GM23338 (cell line): ENCODE results near the gene PXK. TPM values are rescaled to one million over a fixed set of nuclear protein-coding genes. Genes with fewer than 3 reads are reported as not detected.

Experiments used
- ATAC-seq: fragments of 200-7000 bp; cut with Tn5 transposase; 3 replicates; pipeline ENCODE4 v1.9.1; 2020
- DNase-seq: peaks from one replicate; pipeline ENCODE4 v3.0.0-alpha.2; 2015; ENCODE audit warnings: low spot score
- H2AFZ ChIP-seq: fragments of 200-600 bp; sonication (generic); 2 replicates; pipeline ENCODE4 v1.8.0; 2016; ENCODE audit warnings: antibody characterized with exemption, mild to moderate bottlenecking, moderate library complexity
- H3F3A ChIP-seq: fragments of 200-600 bp; sonication (generic); replicated peaks from 2 replicates; pipeline ENCODE4 v1.8.0; 2017; ENCODE audit warnings: antibody characterized with exemption, mixed run types, low read depth
- H3K27ac ChIP-seq: fragments of 200-600 bp; sonication (generic); 2 replicates; pipeline ENCODE4 v1.6.1; 2016; ENCODE audit warnings: low read depth
- H3K27me3 ChIP-seq: fragments of 200-600 bp; sonication (generic); 2 replicates; pipeline ENCODE4 v1.8.0; 2016; ENCODE audit warnings: mild to moderate bottlenecking, mixed run types, moderate library complexity; ENCODE audit not compliant: insufficient read depth
- H3K36me3 ChIP-seq: fragments of 200-600 bp; sonication (generic); 2 replicates; pipeline ENCODE4 v1.8.0; 2016; ENCODE audit warnings: mild to moderate bottlenecking; ENCODE audit not compliant: insufficient read depth
- H3K4me1 ChIP-seq: fragments of 200-600 bp; sonication (generic); 2 replicates; pipeline ENCODE4 v1.8.0; 2016; ENCODE audit warnings: mild to moderate bottlenecking, moderate library complexity; ENCODE audit not compliant: insufficient read depth
- H3K4me2 ChIP-seq: fragments of 200-600 bp; sonication (generic); 2 replicates; pipeline ENCODE4 v1.7.1; 2017; ENCODE audit warnings: mixed run types
- H3K4me3 ChIP-seq: fragments of 200-600 bp; sonication (generic); 2 replicates; pipeline ENCODE4 v1.6.1; 2016; ENCODE audit warnings: mixed run types
- H3K79me2 ChIP-seq: fragments of 200-600 bp; sonication (generic); replicated peaks from 2 replicates; pipeline ENCODE4 v1.8.0; 2017; ENCODE audit warnings: mild to moderate bottlenecking; ENCODE audit not compliant: insufficient read depth
- H3K9me2 ChIP-seq: fragments of 200-600 bp; sonication (generic); 2 replicates; pipeline ENCODE4 v1.8.0; 2017; ENCODE audit not compliant: insufficient read depth
- H4K20me1 ChIP-seq: fragments of 200-600 bp; sonication (generic); replicated peaks from 2 replicates; pipeline ENCODE4 v1.8.0; 2017; ENCODE audit warnings: mild to moderate bottlenecking; ENCODE audit not compliant: insufficient read depth
- H3K27ac Mint-ChIP-seq: 2 replicates; pipeline ENCODE4 v1.8.0; 2020; ENCODE audit warnings: inconsistent platforms, mild to moderate bottlenecking, moderate library complexity, mixed read lengths
- H3K27me3 Mint-ChIP-seq: 3 replicates; pipeline ENCODE4 v1.8.0; 2022; ENCODE audit warnings: low read depth, mild to moderate bottlenecking, moderate library complexity, mixed read lengths, inconsistent platforms; ENCODE audit not compliant: insufficient read depth, poor library complexity
- H3K36me3 Mint-ChIP-seq: 3 replicates; pipeline ENCODE4 v1.8.0; 2021; ENCODE audit warnings: low read depth, mild to moderate bottlenecking, inconsistent platforms, moderate library complexity, mixed read lengths
- H3K4me1 Mint-ChIP-seq: 3 replicates; pipeline ENCODE4 v1.8.0; 2020; ENCODE audit warnings: mild to moderate bottlenecking, inconsistent platforms, mixed read lengths
- H3K4me3 Mint-ChIP-seq: 3 replicates; pipeline ENCODE4 v1.8.0; 2021; ENCODE audit warnings: moderate library complexity, mild to moderate bottlenecking, inconsistent platforms, mixed read lengths
- H3K9me3 Mint-ChIP-seq: 3 replicates; pipeline ENCODE4 v1.8.0; 2020; ENCODE audit warnings: moderate library complexity, mild to moderate bottlenecking, inconsistent platforms, mixed read lengths
- CREB1 ChIP-seq: fragments of 250-450 bp; sonication (Bioruptor Pico); IDR thresholded peaks from 2 replicates; pipeline ENCODE4 v1.5.0; 2020; ENCODE audit warnings: low read depth, mild to moderate bottlenecking, moderate library complexity
- EZH2 ChIP-seq: fragments of 200-600 bp; sonication (generic); IDR thresholded peaks from one replicate; pipeline ENCODE4 v1.8.0; 2017; ENCODE audit warnings: antibody characterized with exemption, mild to moderate bottlenecking, low read depth; ENCODE audit not compliant: unreplicated experiment
- EZH2phosphoT487 ChIP-seq: fragments of 200-600 bp; sonication (generic); IDR thresholded peaks from one replicate; pipeline ENCODE4 v1.8.1; 2018; ENCODE audit warnings: antibody characterized with exemption; ENCODE audit not compliant: unreplicated experiment
- JUNB ChIP-seq: IDR thresholded peaks from one replicate; pipeline ENCODE4 v1.6.1; 2016; ENCODE audit warnings: antibody characterized with exemption; ENCODE audit not compliant: unreplicated experiment
- POLR2AphosphoS5 ChIP-seq: IDR thresholded peaks from 2 replicates; pipeline ENCODE4 v1.6.1; 2016; ENCODE audit warnings: antibody characterized with exemption, low read depth
- ZNF114 ChIP-seq: fragments of 250-450 bp; sonication (Bioruptor Pico); IDR thresholded peaks from 2 replicates; pipeline ENCODE4 v1.5.0; 2020; ENCODE audit warnings: mild to moderate bottlenecking, moderate library complexity
- ZNF462 ChIP-seq: fragments of 250-450 bp; sonication (Bioruptor Pico); IDR thresholded peaks from 2 replicates; pipeline ENCODE4 v1.5.0; 2020; ENCODE audit warnings: mild to moderate bottlenecking, moderate library complexity
- long read RNA-seq: library from polyadenylated mRNA; unstranded; transcript quantifications from one replicate; pipeline ENCODE4 v2.0.0, GENCODE V29; 2020; ENCODE audit not compliant: unreplicated experiment
- polyA plus RNA-seq: library from polyadenylated mRNA; unstranded; fragments of >200 nt; fragmentation: Nextera tagmentation; extraction: Ambion mirVana; gene quantifications from 2 replicates; pipeline ENCODE4 v1.2.1, GENCODE V29; 2016
- total RNA-seq: library from RNA; depleted of rRNA; stranded (reverse); fragments of >200 nt; shearing (Covaris generic); gene quantifications from 2 replicates; pipeline ENCODE4 v1.2.3, GENCODE V29; 2014; rRNA removed
- TF ChIP-seq, protein P1 (sequence below), 2 experiments: fragments of 200-600 bp in 1 of 2; sonication (generic) in 1 of 2; conservative IDR thresholded peaks; 2 replicates each; pipeline versions ENCODE4 v1.5.1 to v1.6.1; 2016 to 2017; ENCODE audit warnings: antibody characterized with exemption in 2 of 2, low read depth in 2 of 2, mild to moderate bottlenecking in 2 of 2, moderate library complexity in 1 of 2
- TF ChIP-seq, protein P2 (sequence below): IDR thresholded peaks from one replicate; pipeline ENCODE4 v1.6.1; 2018; ENCODE audit warnings: antibody characterized with exemption; ENCODE audit not compliant: unreplicated experiment

PXK gene
- total RNA-seq (6.5 and 9.1 TPM in 2 replicates), polyA plus RNA-seq (6.4 and 7.0 TPM in 2 replicates)
- long read RNA-seq, partial matches to known transcripts = 3 of 6 reads
- long read RNA-seq, other reads (novel, unspliced or antisense) = 1 of 6 reads

DNA sequence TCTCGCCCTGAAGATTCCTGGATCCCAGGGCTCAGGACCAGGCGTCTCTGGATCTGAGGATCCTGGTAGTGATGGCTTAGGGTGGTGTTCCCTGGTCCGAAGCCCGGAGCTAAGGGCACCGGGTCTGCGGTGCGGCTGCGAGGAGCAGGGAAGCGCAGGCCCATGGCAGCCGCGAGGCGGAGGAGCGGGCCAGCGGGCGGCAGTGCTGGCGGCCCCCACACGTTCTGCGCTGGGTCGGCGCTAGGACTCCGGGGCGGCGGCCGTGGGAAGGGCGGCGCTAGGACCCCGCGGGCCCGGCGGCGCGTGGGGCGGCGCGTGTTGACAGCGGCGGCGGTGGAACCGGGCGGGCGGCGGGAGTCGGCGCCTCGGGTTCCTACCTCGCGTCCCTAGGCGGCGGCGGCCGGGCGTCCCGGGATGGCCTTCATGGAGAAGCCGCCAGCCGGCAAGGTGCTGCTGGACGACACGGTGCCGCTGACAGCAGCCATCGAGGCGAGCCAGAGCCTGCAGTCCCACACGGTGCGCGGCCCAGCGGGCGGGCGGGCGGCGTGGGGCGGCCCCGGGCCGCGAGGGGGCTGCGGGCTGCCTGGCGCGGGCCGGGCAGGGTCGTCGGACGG is at the start of gene PXK:
Gene PXK (plus strand): TSS at position 318 of the 614 bp plus-strand sequence. CDS start 97 bp downstream, at position 415.
- peak within 1 kb of the TSS; percentile 85 for H3K4me3 Mint-ChIP-seq
- Histone ChIP-seq H3K4me2 (peak within 1 kb of the TSS; percentile 93), H3K9me2 (no peaks in the 10 kb centered on the region), H3K4me1 (peaks cover 11% of the 10 kb centered on the region), H3K27ac (no peak within 1 kb of the TSS), H2AFZ (peak within 1 kb of the TSS; percentile 100), H3K79me2 (no peaks in the 10 kb centered on the region), H3K4me3 (peak within 1 kb of the TSS; percentile 85), H3F3A (no peaks in the 10 kb centered on the region; the same call in 1 of the 2 replicates), H4K20me1 (no peaks in the 10 kb centered on the region), H3K36me3 (no peaks in the 10 kb centered on the region), H3K27me3 (peaks cover 25% of the 10 kb centered on the region)
- no peak within 1 kb of the TSS for H3K27ac Mint-ChIP-seq
- ATAC-seq (peak; percentile 93), DNase-seq (peak; percentile 84)
- peaks cover 15% of the 10 kb centered on the region for H3K27me3 Mint-ChIP-seq
- H3K4me1 Mint-ChIP-seq = peaks cover 18% of the 10 kb centered on the region
- TF ChIP-seq POLR2AphosphoS5 (no peak), CREB1 (peak; percentile 64)
- no peaks in the 10 kb centered on the region for H3K9me3 Mint-ChIP-seq
- H3K36me3 Mint-ChIP-seq = no peaks in the 10 kb centered on the region

GRCh38 chr3:58285334-58285733 is 47.4 kb upstream of the PXK start:
- Histone ChIP-seq H3K27me3 (no peaks in the 10 kb centered on the region), H3K36me3 (no peaks in the 10 kb centered on the region), H4K20me1 (no peaks in the 10 kb centered on the region), H3F3A (no peaks in the 10 kb centered on the region), H3K4me2 (no peak overlapping the region), H3K9me2 (no peaks in the 10 kb centered on the region), H3K4me1 (no peaks in the 10 kb centered on the region), H3K27ac (no peak overlapping the region), H3K79me2 (no peaks in the 10 kb centered on the region), H3K4me3 (no peak overlapping the region), H2AFZ (no peak overlapping the region)
- H3K4me3 Mint-ChIP-seq = no peak overlapping the region
- no peaks in the 10 kb centered on the region for H3K4me1 Mint-ChIP-seq
- DNase-seq (no peak), ATAC-seq (no peak)
- H3K9me3 Mint-ChIP-seq = peaks cover 15% of the 10 kb centered on the region
- H3K36me3 Mint-ChIP-seq = peaks cover 26% of the 10 kb centered on the region
- no peak overlapping the region for H3K27ac Mint-ChIP-seq
- peaks cover 3% of the 10 kb centered on the region for H3K27me3 Mint-ChIP-seq
- TF ChIP-seq ZNF462 (CRISPR knock-in tag) (no peak), CREB1 (no peak), POLR2AphosphoS5 (no peak), EZH2phosphoT487 (no peak), ZNF114 (CRISPR knock-in tag) (no peak), EZH2 (no peak), JUNB (no peak)
- TF ChIP-seq, protein P1, sequence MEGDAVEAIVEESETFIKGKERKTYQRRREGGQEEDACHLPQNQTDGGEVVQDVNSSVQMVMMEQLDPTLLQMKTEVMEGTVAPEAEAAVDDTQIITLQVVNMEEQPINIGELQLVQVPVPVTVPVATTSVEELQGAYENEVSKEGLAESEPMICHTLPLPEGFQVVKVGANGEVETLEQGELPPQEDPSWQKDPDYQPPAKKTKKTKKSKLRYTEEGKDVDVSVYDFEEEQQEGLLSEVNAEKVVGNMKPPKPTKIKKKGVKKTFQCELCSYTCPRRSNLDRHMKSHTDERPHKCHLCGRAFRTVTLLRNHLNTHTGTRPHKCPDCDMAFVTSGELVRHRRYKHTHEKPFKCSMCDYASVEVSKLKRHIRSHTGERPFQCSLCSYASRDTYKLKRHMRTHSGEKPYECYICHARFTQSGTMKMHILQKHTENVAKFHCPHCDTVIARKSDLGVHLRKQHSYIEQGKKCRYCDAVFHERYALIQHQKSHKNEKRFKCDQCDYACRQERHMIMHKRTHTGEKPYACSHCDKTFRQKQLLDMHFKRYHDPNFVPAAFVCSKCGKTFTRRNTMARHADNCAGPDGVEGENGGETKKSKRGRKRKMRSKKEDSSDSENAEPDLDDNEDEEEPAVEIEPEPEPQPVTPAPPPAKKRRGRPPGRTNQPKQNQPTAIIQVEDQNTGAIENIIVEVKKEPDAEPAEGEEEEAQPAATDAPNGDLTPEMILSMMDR (conservative IDR thresholded peaks at IDR 0.05; ENCODE audit: low read depth in 2 of 2) = no peak
- TF ChIP-seq, protein P2, sequence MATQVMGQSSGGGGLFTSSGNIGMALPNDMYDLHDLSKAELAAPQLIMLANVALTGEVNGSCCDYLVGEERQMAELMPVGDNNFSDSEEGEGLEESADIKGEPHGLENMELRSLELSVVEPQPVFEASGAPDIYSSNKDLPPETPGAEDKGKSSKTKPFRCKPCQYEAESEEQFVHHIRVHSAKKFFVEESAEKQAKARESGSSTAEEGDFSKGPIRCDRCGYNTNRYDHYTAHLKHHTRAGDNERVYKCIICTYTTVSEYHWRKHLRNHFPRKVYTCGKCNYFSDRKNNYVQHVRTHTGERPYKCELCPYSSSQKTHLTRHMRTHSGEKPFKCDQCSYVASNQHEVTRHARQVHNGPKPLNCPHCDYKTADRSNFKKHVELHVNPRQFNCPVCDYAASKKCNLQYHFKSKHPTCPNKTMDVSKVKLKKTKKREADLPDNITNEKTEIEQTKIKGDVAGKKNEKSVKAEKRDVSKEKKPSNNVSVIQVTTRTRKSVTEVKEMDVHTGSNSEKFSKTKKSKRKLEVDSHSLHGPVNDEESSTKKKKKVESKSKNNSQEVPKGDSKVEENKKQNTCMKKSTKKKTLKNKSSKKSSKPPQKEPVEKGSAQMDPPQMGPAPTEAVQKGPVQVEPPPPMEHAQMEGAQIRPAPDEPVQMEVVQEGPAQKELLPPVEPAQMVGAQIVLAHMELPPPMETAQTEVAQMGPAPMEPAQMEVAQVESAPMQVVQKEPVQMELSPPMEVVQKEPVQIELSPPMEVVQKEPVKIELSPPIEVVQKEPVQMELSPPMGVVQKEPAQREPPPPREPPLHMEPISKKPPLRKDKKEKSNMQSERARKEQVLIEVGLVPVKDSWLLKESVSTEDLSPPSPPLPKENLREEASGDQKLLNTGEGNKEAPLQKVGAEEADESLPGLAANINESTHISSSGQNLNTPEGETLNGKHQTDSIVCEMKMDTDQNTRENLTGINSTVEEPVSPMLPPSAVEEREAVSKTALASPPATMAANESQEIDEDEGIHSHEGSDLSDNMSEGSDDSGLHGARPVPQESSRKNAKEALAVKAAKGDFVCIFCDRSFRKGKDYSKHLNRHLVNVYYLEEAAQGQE = no peak
